Measurements from ENCODE around the gene ABTB2.

DNA sequence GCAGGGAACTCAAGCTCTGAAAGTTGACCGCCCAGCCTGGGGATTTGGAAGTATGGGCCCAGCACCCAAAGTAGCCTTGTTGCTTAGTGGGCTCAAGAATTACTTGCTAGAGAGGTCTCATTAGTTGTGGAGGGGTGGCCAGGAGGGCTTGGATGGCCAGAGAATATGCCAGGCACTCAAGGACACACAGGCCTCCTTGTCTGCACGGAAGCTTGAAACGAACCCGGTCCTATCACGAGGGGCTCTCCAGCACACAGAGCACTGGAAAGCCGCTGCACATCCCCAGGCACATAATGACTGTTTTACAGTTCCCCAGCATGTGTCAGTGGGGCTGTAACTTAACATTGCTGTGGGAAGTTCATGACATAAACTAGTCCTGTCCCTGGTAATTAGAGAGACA is 196.4 kb downstream of the ABTB2 start:
- TF ChIP-seq SRSF3 (IDR thresholded peaks at IDR 0.05; ENCODE audit: insufficient read depth, low read length) (no peak), ETV6 (IDR thresholded peaks at IDR 0.05; ENCODE audit: borderline replicate concordance in 1 of 2, low read depth in 2 of 2, low read length in 1 of 2) (no peak), ETV6 (CRISPR knock-in tag; IDR thresholded peaks at IDR 0.05; ENCODE audit: borderline replicate concordance) (no peak), JUN (IDR thresholded peaks at IDR 0.05; ENCODE audit: borderline replicate concordance, low read depth, low read length) (no peak), JUN (CRISPR knock-in tag; IDR thresholded peaks at IDR 0.05; ENCODE audit: borderline replicate concordance) (no peak), SRF (CRISPR knock-in tag; IDR thresholded peaks at IDR 0.05) (no peak), SREBF2 (CRISPR knock-in tag; IDR thresholded peaks at IDR 0.05) (no peak), MCM7 (IDR thresholded peaks at IDR 0.05) (no peak)
- TF ChIP-seq, protein P1, sequence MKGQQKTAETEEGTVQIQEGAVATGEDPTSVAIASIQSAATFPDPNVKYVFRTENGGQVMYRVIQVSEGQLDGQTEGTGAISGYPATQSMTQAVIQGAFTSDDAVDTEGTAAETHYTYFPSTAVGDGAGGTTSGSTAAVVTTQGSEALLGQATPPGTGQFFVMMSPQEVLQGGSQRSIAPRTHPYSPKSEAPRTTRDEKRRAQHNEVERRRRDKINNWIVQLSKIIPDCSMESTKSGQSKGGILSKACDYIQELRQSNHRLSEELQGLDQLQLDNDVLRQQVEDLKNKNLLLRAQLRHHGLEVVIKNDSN (CRISPR knock-in tag; IDR thresholded peaks at IDR 0.05) = no peak
- TF ChIP-seq, protein P2, sequence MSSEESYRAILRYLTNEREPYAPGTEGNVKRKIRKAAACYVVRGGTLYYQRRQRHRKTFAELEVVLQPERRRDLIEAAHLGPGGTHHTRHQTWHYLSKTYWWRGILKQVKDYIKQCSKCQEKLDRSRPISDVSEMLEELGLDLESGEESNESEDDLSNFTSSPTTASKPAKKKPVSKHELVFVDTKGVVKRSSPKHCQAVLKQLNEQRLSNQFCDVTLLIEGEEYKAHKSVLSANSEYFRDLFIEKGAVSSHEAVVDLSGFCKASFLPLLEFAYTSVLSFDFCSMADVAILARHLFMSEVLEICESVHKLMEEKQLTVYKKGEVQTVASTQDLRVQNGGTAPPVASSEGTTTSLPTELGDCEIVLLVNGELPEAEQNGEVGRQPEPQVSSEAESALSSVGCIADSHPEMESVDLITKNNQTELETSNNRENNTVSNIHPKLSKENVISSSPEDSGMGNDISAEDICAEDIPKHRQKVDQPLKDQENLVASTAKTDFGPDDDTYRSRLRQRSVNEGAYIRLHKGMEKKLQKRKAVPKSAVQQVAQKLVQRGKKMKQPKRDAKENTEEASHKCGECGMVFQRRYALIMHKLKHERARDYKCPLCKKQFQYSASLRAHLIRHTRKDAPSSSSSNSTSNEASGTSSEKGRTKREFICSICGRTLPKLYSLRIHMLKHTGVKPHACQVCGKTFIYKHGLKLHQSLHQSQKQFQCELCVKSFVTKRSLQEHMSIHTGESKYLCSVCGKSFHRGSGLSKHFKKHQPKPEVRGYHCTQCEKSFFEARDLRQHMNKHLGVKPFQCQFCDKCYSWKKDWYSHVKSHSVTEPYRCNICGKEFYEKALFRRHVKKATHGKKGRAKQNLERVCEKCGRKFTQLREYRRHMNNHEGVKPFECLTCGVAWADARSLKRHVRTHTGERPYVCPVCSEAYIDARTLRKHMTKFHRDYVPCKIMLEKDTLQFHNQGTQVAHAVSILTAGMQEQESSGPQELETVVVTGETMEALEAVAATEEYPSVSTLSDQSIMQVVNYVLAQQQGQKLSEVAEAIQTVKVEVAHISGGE (CRISPR knock-in tag; IDR thresholded peaks at IDR 0.05) = no peak
- TF ChIP-seq, protein P3, sequence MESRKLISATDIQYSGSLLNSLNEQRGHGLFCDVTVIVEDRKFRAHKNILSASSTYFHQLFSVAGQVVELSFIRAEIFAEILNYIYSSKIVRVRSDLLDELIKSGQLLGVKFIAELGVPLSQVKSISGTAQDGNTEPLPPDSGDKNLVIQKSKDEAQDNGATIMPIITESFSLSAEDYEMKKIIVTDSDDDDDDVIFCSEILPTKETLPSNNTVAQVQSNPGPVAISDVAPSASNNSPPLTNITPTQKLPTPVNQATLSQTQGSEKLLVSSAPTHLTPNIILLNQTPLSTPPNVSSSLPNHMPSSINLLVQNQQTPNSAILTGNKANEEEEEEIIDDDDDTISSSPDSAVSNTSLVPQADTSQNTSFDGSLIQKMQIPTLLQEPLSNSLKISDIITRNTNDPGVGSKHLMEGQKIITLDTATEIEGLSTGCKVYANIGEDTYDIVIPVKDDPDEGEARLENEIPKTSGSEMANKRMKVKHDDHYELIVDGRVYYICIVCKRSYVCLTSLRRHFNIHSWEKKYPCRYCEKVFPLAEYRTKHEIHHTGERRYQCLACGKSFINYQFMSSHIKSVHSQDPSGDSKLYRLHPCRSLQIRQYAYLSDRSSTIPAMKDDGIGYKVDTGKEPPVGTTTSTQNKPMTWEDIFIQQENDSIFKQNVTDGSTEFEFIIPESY (CRISPR knock-in tag; IDR thresholded peaks at IDR 0.05) = no peak

Measured in K562 (cell line).